DLD1 (cell line): ENCODE measurements around the gene SEMA3D.

ENCODE experiments used
- in situ Hi-C: cut with HindIII; loops from 2 replicates; pipeline ENCODE4 v1.10.0; 2017; ENCODE audit warnings: low sequenced_read_pairs

The SEMA3D gene

GRCh38 chr7:85186521-85187241 is at the start of gene SEMA3D:
TSS of gene SEMA3D (minus strand) at chr7:85187056. CDS start at chr7:85121891, 65,165 bp downstream.
- in situ Hi-C loops, result no loop called here

DNA sequence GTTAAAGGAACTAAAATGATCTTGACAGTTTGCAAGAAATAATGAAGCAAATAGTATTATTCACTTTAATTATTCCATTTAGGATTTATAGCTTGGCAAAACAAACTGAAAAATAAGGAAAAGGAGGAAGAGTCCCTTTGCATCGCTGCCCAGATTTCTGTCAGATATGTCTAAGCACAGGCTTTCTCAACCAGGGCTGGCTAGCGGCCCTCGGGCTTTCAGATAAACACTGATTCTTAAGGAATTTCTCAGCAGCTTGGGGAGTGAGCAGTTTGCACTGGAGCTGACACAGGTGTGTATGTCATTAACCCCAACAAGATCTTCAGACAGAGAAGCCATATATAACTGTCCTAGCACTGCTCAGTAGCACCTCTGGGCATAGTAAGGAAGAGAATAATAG is 47.9 kb upstream of the SEMA3D start:
- in situ Hi-C loops, result no loop called here

GRCh38 chr7:85232068-85232467 is 45.2 kb upstream of the SEMA3D start:
- in situ Hi-C loops, result no loop called here

GRCh38 chr7:85230623-85231022 is 43.8 kb upstream of the SEMA3D start:
- in situ Hi-C loops, result no loop called here

DNA sequence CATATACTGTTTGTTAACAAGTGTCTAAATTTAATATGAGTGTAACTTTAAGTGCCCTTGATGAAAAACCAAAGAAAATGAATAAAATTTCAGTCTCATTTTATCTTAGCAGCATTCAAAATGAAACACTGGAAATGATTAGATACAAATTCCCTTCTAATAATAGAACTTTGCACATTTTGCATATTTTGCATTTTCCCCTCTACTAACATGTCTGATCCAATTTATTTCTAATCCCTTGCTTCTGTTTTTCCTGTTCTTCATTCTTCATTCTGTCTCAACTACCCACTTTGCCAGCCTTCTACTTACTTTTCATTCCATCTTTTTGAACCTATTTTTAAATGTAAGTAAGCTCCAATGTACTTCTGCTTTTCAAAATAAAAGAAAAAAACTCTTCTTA is 42.7 kb upstream of the SEMA3D start:
- in situ Hi-C loops, result no loop called here

GRCh38 chr7:85226361-85227085 is 39.7 kb upstream of the SEMA3D start:
- in situ Hi-C loops, result no loop called here

DNA sequence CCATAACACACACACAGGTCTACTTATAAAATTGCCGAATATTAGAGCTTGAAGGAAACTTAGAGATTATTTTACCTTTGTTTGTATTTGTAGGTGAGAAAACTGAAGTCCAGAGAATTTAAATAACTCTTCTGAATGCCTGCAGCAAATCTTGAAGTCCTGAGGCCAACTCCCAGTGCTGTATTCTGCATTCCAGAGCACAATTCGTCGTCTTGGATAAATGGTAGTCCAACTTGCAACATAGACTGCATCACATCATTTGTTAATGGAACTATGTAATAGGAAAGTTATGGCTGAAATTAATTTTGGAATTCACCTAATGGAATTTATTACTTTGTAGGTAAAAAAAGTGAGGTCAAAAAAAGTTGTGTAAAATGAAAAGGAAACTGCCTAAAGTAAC is 37.3 kb upstream of the SEMA3D start:
- in situ Hi-C loops, result no loop called here

DNA sequence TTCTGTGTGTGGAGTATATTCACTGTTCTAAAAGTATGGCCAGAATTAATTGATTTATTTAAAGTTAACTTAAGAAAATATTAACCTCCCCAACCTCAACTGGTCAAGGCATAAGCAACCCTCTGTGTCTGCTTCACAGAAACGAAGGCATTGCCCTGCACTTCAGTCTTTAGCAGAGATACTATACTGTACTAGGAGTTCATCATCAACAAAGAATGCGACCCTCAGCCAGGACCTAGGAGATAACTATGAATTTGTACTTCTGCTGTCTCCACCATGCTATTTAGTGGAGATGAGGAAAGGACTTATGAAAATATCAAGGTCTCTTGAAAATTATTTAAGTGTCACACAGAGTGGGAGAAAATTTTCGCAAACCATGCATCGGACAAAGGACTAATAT is 35.7 kb upstream of the SEMA3D start:
- in situ Hi-C loops, result no loop called here

DNA sequence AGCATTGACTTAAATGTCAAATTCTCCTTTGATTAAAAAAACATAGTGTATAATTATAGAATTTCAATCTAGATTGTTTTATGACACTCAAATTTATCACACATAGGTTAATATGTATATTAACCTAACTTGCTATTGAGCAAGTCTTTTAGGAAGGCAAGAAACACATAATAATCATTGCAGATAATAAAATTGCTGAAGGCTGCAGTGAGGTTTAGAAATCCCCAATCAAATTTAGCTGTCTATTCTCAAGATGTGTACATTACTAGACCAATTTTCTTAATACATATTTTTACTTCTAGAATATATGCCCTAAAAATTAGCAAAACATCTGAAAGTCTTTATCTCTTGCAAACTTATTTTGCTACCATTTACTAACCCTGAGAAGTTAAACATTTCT is 34.9 kb upstream of the SEMA3D start:
- in situ Hi-C loops, result no loop called here

DNA sequence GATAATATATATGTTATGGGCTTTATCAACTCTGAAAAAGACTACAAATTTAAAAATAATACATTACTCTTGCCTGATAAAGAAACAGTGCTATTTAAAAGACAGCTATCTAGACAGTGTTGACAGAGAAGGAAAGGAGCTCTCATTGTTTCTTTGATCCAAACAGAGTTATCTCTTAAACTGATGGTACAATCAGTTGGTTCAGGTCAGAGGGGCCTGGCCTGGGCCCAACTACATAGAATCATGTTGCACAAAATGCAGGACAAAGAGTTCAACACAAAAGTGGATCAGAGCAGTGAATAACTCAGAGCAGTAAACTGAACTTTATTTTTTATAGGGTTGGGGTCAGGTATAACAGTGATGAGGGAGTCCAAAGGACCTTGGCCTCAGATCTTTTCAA is 33.8 kb upstream of the SEMA3D start:
- in situ Hi-C loops, result no loop called here

DNA sequence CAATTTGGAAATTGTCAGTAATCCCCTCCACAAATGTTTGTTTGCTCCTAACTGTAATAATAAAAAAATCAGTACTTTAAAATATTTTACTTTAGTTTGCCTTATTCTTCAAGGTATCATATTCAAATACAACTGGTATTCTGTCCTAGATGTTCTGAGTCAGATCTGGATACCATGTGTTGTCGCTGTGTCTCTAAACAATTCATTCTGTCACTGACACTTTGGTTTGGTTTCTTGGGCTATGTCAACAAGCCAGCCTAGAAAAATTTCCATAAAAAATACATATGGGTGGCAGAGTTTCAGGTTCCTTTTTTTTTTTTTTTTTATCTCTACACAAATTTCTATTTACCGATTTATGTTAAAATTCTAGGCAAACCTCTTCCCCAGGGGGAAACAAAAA is 33.2 kb upstream of the SEMA3D start:
- in situ Hi-C loops, result no loop called here

GRCh38 chr7:85217085-85217484 is 30.2 kb upstream of the SEMA3D start:
- in situ Hi-C loops, result no loop called here

- in situ Hi-C loops, result no loop called here
Observed at GRCh38 chr7:85215098-85215497, 28.2 kb upstream of the SEMA3D start.

- in situ Hi-C loops, result no loop called here
Observed at GRCh38 chr7:85213500-85213899, 26.6 kb upstream of the SEMA3D start.

GRCh38 chr7:85205754-85206153 is 18.9 kb upstream of the SEMA3D start:
- in situ Hi-C loops, result no loop called here

GRCh38 chr7:85204496-85204895 is 17.6 kb upstream of the SEMA3D start:
- in situ Hi-C loops, result no loop called here

GRCh38 chr7:85204061-85204460 is 17.2 kb upstream of the SEMA3D start:
- in situ Hi-C loops, result no loop called here

DNA sequence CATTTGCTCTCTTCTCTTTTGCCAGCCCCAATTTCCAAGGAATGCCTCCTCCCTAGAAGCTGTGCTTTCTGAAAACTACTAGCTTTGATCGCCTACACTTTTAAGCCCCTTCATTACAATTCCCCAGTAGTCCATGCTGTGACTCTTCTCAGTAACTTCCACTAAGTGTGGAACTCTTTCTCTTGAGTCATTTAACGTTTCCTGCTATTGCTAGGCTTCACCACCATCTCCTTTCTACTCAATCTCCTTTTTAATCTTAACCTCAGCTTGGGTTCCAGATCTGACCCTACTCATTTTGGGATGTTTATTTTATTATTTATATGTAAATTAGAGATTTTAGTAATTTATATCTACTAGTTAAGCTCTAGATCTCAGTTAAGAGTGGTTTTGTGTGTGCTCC is 14.4 kb upstream of the SEMA3D start:
- in situ Hi-C loops, result no loop called here

DNA sequence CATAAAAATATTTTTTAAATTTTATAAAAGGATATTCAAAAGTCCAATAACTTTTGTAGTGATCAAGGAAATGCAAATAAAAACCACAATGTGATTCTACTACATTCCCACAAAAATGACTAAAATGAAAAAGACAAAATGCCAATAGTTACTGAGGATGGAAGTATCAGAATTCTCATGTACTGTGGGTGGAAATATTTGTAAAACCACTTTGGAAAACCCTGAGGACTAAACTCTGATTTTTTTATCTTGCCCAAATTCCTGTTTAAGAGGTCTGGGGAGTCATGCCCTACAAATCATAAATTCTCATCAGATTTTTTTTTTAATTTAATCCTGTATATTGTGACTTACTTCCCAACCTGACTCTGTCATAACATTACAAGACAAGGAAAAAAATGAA is 9.8 kb upstream of the SEMA3D start:
- in situ Hi-C loops, result no loop called here

DNA sequence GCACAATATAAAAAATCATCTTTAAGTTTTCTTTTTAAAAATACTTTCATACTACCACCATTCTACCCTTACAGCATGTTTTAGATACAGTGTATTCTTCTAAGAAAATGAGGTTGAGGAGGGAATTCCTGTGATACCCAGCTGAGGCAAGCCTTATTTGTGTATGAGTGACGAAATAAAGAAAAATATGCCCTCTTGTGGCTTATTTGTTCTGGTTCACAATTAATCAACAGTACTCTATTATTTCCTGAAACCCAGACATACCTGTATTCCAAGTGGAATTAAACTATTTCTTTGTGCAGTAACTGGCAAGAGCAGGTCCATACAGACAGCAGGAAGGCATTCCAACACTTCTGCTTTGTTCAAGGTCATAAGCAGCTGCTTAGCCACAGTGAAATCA is 4.5 kb upstream of the SEMA3D start:
- in situ Hi-C loops, result no loop called here

- in situ Hi-C loops, result no loop called here
Observed at GRCh38 chr7:85186083-85186520, 754 bp downstream of the SEMA3D start.

DNA sequence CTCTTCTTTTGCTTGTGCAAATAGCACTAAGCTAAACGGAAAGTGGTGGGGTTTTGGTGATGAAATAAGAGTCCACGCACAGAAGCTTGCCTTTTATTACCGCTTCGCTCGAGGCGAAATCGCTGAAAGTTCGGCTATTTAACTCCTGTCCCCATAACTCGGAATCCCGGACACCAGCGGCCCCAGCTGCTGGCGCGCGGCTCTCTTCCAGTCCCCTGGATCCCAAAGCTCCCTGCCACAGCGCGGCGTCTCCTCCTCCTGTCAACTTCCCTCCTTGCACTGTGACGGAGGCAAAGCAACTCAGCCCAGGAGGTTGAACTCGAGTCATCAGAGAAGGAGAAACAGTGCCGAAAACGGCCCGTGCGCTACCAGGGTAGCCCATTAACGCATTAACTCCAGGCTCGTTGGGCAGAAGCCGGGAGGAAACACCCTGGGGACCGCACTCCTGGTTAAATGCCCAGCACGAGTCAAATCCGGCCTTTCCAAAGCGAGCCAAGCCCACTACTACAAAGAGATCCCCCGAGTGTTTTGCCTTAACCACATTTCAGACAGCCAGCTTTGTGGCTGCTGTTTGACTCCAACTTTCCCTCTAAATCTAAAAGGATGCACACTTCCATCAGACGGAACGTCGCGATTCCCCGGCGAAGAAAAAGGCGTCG is 1.3 kb downstream of the SEMA3D start:
- in situ Hi-C loops, result no loop called here
